ENCODE measurements around the gene NCR3LG1. TPM values are rescaled to one million over a fixed set of nuclear protein-coding genes. Genes with fewer than 3 reads are reported as not detected.

Gene NCR3LG1
- total RNA-seq, 1 experiment from 2014 or later: 14.2 TPM

DNA sequence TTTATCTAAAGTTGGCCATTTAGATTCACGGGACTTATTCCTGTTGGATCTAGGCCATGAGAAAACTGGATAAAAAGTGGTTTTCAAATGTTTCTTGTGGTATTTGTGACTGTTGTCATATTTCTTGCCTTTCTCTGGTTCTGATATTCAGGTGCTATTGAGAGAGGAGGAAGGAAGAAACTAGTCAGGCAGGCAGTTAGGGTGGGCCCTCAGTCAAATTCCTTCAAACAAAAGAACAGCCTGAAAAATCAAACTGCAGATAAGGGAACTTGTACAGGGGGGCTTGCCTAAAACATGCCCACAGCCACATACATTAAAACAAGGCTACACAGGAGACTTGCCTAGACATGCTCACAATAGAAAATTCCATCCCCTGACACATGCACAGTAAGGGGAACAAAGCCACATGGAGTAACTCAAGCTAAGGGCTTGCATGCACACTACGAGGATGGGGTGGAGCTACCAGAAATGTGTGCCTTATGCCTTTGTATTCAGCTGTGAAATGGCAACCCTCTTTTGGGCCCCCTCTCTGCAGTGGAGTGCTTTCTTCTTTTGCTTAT lies 18.2 kb downstream of the NCR3LG1 start:
- CTCF ChIA-PET: interaction anchor here (1.4 to 2.6 kb wide), 2 partner anchors 10 to 14 kb away, joined by 3 to 11 read pairs; no protein-coding TSS in a partner anchor
- no peaks in the 10 kb centered on the region for H3K27me3 Mint-ChIP-seq (ENCODE audit: insufficient read depth, unreplicated experiment)

GRCh38 chr11:17371614-17372013 lies 20.0 kb downstream of the NCR3LG1 start:
- no peaks in the 10 kb centered on the region for H3K4me1 Mint-ChIP-seq (ENCODE audit: insufficient read depth, unreplicated experiment)

More for the DNA sequence above, 18.2 kb downstream of the NCR3LG1 start:
- no TSS peak for BruUV-seq (replicated peaks)
- DNase-seq (ENCODE audit: unreplicated experiment): no peak
- no peaks in the 10 kb centered on the region for H3K4me1 Mint-ChIP-seq (ENCODE audit: insufficient read depth, unreplicated experiment)
- no peak for TF ChIP-seq CTCF (IDR thresholded peaks at IDR 0.05; ENCODE audit: unreplicated experiment)
- peaks cover 35% of the 10 kb centered on the region for H3K9me3 Mint-ChIP-seq (ENCODE audit: unreplicated experiment)
- peaks cover 66% of the 10 kb centered on the region for H3K36me3 Mint-ChIP-seq (ENCODE audit: insufficient read depth, unreplicated experiment)
- no peak overlapping the region for H3K27ac Mint-ChIP-seq (ENCODE audit: low read depth, unreplicated experiment)
- POLR2A ChIA-PET: no interaction called here
- intact Hi-C loops (cut with micrococcal nuclease): no loop called here
- no peak overlapping the region for H3K4me3 Mint-ChIP-seq (ENCODE audit: unreplicated experiment)

GRCh38 chr11:17375547-17375946 lies 23.9 kb downstream of the NCR3LG1 start:
- Mint-ChIP-seq H3K4me3 (ENCODE audit: unreplicated experiment) (no peak overlapping the region), H3K4me1 (ENCODE audit: insufficient read depth, unreplicated experiment) (no peaks in the 10 kb centered on the region), H3K27me3 (ENCODE audit: insufficient read depth, unreplicated experiment) (no peaks in the 10 kb centered on the region), H3K36me3 (ENCODE audit: insufficient read depth, unreplicated experiment) (peaks cover 39% of the 10 kb centered on the region), H3K9me3 (ENCODE audit: unreplicated experiment) (peaks cover 20% of the 10 kb centered on the region), H3K27ac (ENCODE audit: low read depth, unreplicated experiment) (no peak overlapping the region)
- BruUV-seq (replicated peaks): no TSS peak
- TF ChIP-seq CTCF (IDR thresholded peaks at IDR 0.05; ENCODE audit: unreplicated experiment): no peak
- CTCF ChIA-PET: interaction anchor here (1.0 to 2.2 kb wide), 4 partner anchors 8 to 153 kb away, joined by 3 to 11 read pairs (median 6); partner anchors contain the start of gene KCNJ11
- intact Hi-C loops (cut with micrococcal nuclease): no loop called here
- POLR2A ChIA-PET: interaction anchor here (0.8 to 1.0 kb wide), 2 partner anchors 10 to 14 kb away, joined by 3 to 4 read pairs; no protein-coding TSS in a partner anchor
- DNase-seq (ENCODE audit: unreplicated experiment): no peak

More at GRCh38 chr11:17371614-17372013, 20.0 kb downstream of the NCR3LG1 start:
- H3K27ac Mint-ChIP-seq (ENCODE audit: low read depth, unreplicated experiment): no peak overlapping the region
- DNase-seq (ENCODE audit: unreplicated experiment): peak; percentile 26
- POLR2A ChIA-PET: interaction anchor here (1.2 kb wide), 1 partner anchor 18 kb away, joined by 3 read pairs; no protein-coding TSS in a partner anchor
- no peaks in the 10 kb centered on the region for H3K27me3 Mint-ChIP-seq (ENCODE audit: insufficient read depth, unreplicated experiment)
- no TSS peak for BruUV-seq (replicated peaks)
- H3K36me3 Mint-ChIP-seq (ENCODE audit: insufficient read depth, unreplicated experiment): peaks cover 66% of the 10 kb centered on the region
- peaks cover 35% of the 10 kb centered on the region for H3K9me3 Mint-ChIP-seq (ENCODE audit: unreplicated experiment)
- no peak for TF ChIP-seq CTCF (IDR thresholded peaks at IDR 0.05; ENCODE audit: unreplicated experiment)
- intact Hi-C loops (cut with micrococcal nuclease): no loop called here
- H3K4me3 Mint-ChIP-seq (ENCODE audit: unreplicated experiment): no peak overlapping the region
- CTCF ChIA-PET: interaction anchor here (0.6 to 2.6 kb wide), 3 partner anchors 12 to 440 kb away, joined by 3 to 11 read pairs (median 4); no protein-coding TSS in a partner anchor

- Mint-ChIP-seq H3K4me1 (ENCODE audit: insufficient read depth, unreplicated experiment) (no peaks in the 10 kb centered on the region), H3K27me3 (ENCODE audit: insufficient read depth, unreplicated experiment) (no peaks in the 10 kb centered on the region), H3K27ac (ENCODE audit: low read depth, unreplicated experiment) (no peak overlapping the region), H3K9me3 (ENCODE audit: unreplicated experiment) (peaks cover 11% of the 10 kb centered on the region), H3K36me3 (ENCODE audit: insufficient read depth, unreplicated experiment) (peaks cover 36% of the 10 kb centered on the region), H3K4me3 (ENCODE audit: unreplicated experiment) (no peak overlapping the region)
- TF ChIP-seq CTCF (IDR thresholded peaks at IDR 0.05; ENCODE audit: unreplicated experiment): no peak
- CTCF ChIA-PET: interaction anchor here (9.3 kb wide), 1 partner anchor 131 kb away, joined by 208 read pairs; no protein-coding TSS in a partner anchor
- DNase-seq (ENCODE audit: unreplicated experiment): no peak
- intact Hi-C loops (cut with micrococcal nuclease): no loop called here
- BruUV-seq (replicated peaks): no TSS peak
- POLR2A ChIA-PET: no interaction called here
Measured at GRCh38 chr11:17376493-17376892, 24.9 kb downstream of the NCR3LG1 start.
